GM12874 (cell line): ENCODE results near the gene AP4E1.

ENCODE experiments used
- CTCF ChIP-seq: IDR thresholded peaks from 2 replicates; pipeline ENCODE4 v1.5.1; 2011; ENCODE audit warnings: low read depth, mild to moderate bottlenecking, control low read depth, low read length, moderate library complexity; ENCODE audit not compliant: insufficient read depth

The AP4E1 gene

GRCh38 chr15:50891159-50891558, 17.3 kb upstream of the AP4E1 start:
- no peak for TF ChIP-seq CTCF

DNA sequence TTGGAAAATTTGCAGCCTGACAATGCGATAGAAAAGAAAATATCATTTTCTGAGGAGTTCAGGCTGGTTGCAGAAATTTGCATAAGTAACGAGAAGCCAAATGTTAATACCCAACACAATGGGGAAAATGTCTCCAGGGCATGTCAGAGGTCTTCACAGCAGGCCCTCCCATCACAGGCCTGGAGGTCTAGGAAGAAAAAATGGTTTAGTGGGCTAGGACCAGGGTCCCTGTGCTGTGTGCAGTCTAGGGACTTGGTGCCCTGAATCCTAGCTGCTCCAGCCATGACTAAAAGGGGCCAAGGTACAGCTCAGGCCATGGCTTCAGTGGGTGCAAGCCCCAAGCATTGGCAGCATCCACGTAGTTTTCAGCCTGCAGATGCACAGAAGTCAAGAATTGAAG, 14.5 kb upstream of the AP4E1 start:
- no peak for TF ChIP-seq CTCF

DNA sequence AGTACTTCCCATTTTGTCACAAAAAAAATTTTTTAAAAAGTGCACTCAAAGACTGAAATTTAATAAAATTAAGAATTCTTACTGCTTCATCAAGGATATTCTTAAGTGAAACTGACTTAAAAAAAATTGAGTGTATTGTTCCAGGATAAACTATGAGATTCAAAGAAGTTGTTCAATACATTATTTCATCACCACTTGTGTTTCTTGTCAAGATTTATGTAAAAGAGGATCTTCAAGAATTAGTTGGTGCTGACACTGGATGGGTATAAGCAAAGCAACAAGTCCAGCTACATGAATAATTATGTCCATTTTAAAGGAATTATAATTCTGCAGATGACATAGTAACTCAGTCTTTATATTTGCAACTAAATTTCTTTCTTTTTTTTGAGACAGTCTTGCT, 4.3 kb upstream of the AP4E1 start:
- TF ChIP-seq CTCF = no peak

DNA sequence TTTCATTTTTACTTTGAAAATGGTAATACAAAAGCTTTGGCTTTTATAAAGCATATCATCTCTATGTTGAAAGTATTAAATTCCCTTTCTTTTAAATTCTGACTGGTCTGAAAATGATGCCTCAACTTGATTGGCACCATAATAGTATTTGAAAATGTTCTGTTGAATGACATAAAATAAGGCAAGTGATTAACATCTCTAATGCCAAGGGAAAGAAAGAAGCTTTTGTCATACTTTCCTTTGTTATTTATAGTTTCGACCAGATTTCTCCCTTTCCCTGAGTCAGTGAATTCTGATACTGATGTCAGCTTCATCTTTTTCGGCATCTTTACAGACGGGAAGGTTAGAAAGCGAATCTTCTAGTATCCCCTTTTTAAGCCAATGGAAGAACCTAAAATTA, 3.4 kb upstream of the AP4E1 start:
- no peak for TF ChIP-seq CTCF

GRCh38 chr15:50906954-50907600, 1.4 kb upstream of the AP4E1 start:
- TF ChIP-seq CTCF = no peak

DNA sequence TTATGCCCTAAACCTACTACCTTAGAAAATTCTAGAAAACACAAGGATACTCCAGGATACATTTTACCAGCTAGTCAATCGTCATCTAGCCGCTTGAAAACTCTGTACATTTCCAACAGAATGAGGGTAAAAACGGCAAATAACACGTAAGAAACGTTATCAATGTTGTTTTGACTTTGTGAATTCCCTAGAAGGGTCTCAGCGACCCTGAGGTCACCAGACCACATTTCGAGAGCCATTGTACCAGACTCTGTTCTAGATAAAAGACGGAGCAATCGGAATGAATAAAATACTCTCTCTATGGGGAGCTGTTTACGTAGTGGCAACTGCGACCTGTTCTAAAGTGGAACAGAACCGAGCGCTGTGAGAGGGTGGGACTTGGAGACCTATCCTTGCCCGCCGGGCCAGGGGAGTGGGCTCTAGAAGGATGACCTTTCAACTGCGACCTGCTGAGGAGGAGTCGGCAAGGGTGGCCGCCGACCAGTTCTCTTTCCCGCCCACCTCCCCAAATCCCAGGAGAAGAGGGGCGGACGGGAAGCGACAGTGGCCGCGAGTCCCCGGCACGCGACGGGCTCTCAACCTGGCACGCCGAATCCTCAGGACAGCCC, 778 bp upstream of the AP4E1 start:
- no peak for TF ChIP-seq CTCF

DNA sequence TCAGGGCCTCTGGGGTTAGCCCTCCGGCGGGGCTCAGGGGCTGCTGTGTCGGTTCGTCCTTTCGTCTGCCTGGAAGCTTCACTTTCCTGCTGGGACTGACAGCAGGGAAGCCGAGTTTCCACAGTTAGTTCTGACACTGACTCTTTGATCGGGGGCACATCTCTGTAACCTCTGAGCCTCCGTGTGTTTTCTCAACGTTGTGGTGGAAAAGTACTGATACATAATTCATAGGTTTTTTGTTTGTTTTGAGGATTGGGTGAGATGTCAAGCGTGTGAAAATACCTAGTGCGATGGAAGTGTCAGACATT, 481 bp downstream of the AP4E1 start:
- TF ChIP-seq CTCF = no peak
